Endothelial cell of umbilical vein (primary cell): ENCODE data around the gene SEMA3G. TPM values are rescaled to one million over a fixed set of nuclear protein-coding genes. Genes with fewer than 3 reads are reported as not detected.

Source experiments
- BruUV-seq: library from RNA; stranded (reverse); fragments of 400-500 nt; replicated peaks from 2 replicates; lab custom pipeline; 2021; lab: Mats Ljungman, UMichigan
- CTCF ChIA-PET: fragments of 300-600, 350-600 bp; sonication (Branson Sonifier 250); formaldehyde crosslinking; loops from one replicate; lab custom pipeline; 2021; ENCODE audit warnings: antibody characterized with exemption, inconsistent platforms; lab: Charles Lee
- POLR2A ChIA-PET: fragments of 300-600, 350-600 bp; sonication (Branson Sonifier 250); formaldehyde crosslinking; loops from one replicate; lab custom pipeline; 2021; ENCODE audit warnings: antibody characterized with exemption, inconsistent platforms; lab: Charles Lee
- DNase-seq: peaks from one replicate; pipeline ENCODE4 v3.0.0-alpha.2; 2011; ENCODE audit warnings: low read depth, low spot score
- FAIRE-seq: peaks from 2 replicates; lab custom pipeline; 2011; peaks lifted over from hg19 to GRCh38; lab: Jason Lieb, UNC
- H2AFZ ChIP-seq: 2 replicates; pipeline ENCODE4 v1.6.0; 2012; ENCODE audit warnings: low read depth, low read length, control low read depth, inconsistent platforms
- H3K27ac ChIP-seq: 2 replicates; pipeline ENCODE4 v1.5.1; 2011; ENCODE audit warnings: low read depth, mild to moderate bottlenecking, control low read depth, low read length, moderate library complexity; ENCODE audit not compliant: insufficient read depth
- H3K27me3 ChIP-seq, 2 experiments: 2 replicates each; pipeline versions ENCODE4 v1.6.0 to v1.6.1; 2011; ENCODE audit warnings: low read length in 2 of 2, mixed read lengths in 1 of 2; ENCODE audit not compliant: control insufficient read depth in 2 of 2, insufficient read depth in 2 of 2
- H3K36me3 ChIP-seq, 2 experiments: 2 replicates in 1 of 2; 3 replicates in 1 of 2; pipeline ENCODE4 v1.5.1; 2011; ENCODE audit warnings: low read length in 2 of 2, mild to moderate bottlenecking in 1 of 2, moderate library complexity in 1 of 2; ENCODE audit not compliant: control insufficient read depth in 2 of 2, insufficient read depth in 2 of 2; ENCODE audit errors: extremely low read depth in 1 of 2
- H3K4me1 ChIP-seq: 3 replicates; pipeline ENCODE4 v1.5.1; 2011; ENCODE audit warnings: mild to moderate bottlenecking, low read length; ENCODE audit not compliant: control insufficient read depth, insufficient read depth; ENCODE audit errors: extremely low read depth
- H3K4me2 ChIP-seq: 2 replicates; pipeline ENCODE4 v1.6.1; 2011; ENCODE audit warnings: low read length, control low read depth, mixed read lengths; ENCODE audit not compliant: insufficient read depth
- H3K4me3 ChIP-seq, 3 experiments: fragments of 200-600 bp in 1 of 3; sonication (generic), shearing (Covaris generic) in 1 of 3; replicated peaks in 1 of 3; 2 replicates each; pipeline ENCODE4 v1.5.1; 2011 to 2016; ENCODE audit warnings: control low read depth in 3 of 3, low read length in 3 of 3, mild to moderate bottlenecking in 2 of 3, inconsistent platforms in 1 of 3, low read depth in 1 of 3, moderate library complexity in 1 of 3; ENCODE audit not compliant: insufficient read depth in 1 of 3
- H3K79me2 ChIP-seq: 2 replicates; pipeline ENCODE4 v1.6.0; 2012; ENCODE audit warnings: low read length, inconsistent platforms; ENCODE audit not compliant: control insufficient read depth, insufficient read depth
- H3K9ac ChIP-seq: replicated peaks from 2 replicates; pipeline ENCODE3; 2011; ENCODE audit warnings: low read length, control low read depth; ENCODE audit not compliant: insufficient read depth; ENCODE audit errors: extremely low read depth
- H3K9me1 ChIP-seq: replicated peaks from 3 replicates; pipeline ENCODE4 v1.6.0; 2011; ENCODE audit warnings: mild to moderate bottlenecking, low read length; ENCODE audit not compliant: control insufficient read depth, insufficient read depth; ENCODE audit errors: extremely low read depth
- H3K9me3 ChIP-seq: replicated peaks from 2 replicates; pipeline ENCODE4 v1.5.1; 2012; ENCODE audit warnings: low read length, inconsistent platforms; ENCODE audit not compliant: control insufficient read depth, insufficient read depth
- H4K20me1 ChIP-seq: replicated peaks from 2 replicates; pipeline ENCODE3; 2011; ENCODE audit warnings: mild to moderate bottlenecking, low read length; ENCODE audit not compliant: control insufficient read depth, insufficient read depth; ENCODE audit errors: extremely low read depth
- CTCF ChIP-seq, 2 donors: IDR thresholded peaks; 1 replicate in 1 of 2; 2 replicates in 1 of 2; pipeline ENCODE4 v1.5.1; 2011; ENCODE audit warnings: low read length in 2 of 2, mild to moderate bottlenecking in 2 of 2, moderate library complexity in 2 of 2, control low read depth in 1 of 2, inconsistent platforms in 1 of 2, low read depth in 1 of 2; ENCODE audit not compliant: insufficient read depth in 1 of 2; ENCODE audit errors: extremely low read depth in 1 of 2
- EZH2 ChIP-seq: IDR thresholded peaks from 2 replicates; pipeline ENCODE4 v1.6.1; 2012; ENCODE audit warnings: borderline replicate concordance, low read depth, mild to moderate bottlenecking, moderate library complexity, low read length, inconsistent platforms; ENCODE audit not compliant: severe bottlenecking
- FOS ChIP-seq: IDR thresholded peaks from 2 replicates; pipeline ENCODE4 v1.6.1; 2011; ENCODE audit warnings: mild to moderate bottlenecking, low read length, moderate library complexity, borderline replicate concordance; ENCODE audit not compliant: insufficient read depth
- GATA2 ChIP-seq: IDR thresholded peaks from 2 replicates; pipeline ENCODE4 v1.7.0; 2011; ENCODE audit warnings: low read depth, mild to moderate bottlenecking, moderate library complexity, mixed read lengths, low read length; ENCODE audit not compliant: insufficient read length, insufficient read depth
- JUN ChIP-seq: IDR thresholded peaks from 2 replicates; pipeline ENCODE4 v1.6.1; 2011; ENCODE audit warnings: borderline replicate concordance, low read depth; ENCODE audit not compliant: insufficient read length, insufficient read depth
- MYC ChIP-seq: IDR thresholded peaks from one replicate; pipeline ENCODE4 v1.6.1; 2011; ENCODE audit warnings: mild to moderate bottlenecking, low read depth, low read length
- POLR2A ChIP-seq: IDR thresholded peaks from 2 replicates; pipeline ENCODE4 v1.6.1; 2012; ENCODE audit warnings: low read depth, mild to moderate bottlenecking, control low read depth, low read length
- POLR2AphosphoS5 ChIP-seq: IDR thresholded peaks from 2 replicates; pipeline ENCODE4 v1.6.1; 2012; ENCODE audit warnings: low read depth, mild to moderate bottlenecking, control low read depth, low read length, moderate library complexity; ENCODE audit not compliant: insufficient read depth
- dilution Hi-C: fragments of 300-500 bp; cut with MboI; formaldehyde crosslinking; loops from one replicate; pipeline ENCODE4 v1.15.0; 2019; ENCODE audit warnings: low sequenced_read_pairs; ENCODE audit not compliant: extremely low pct_ligation_motif_present
- intact Hi-C: fragments of 100-400 bp; cut with micrococcal nuclease; formaldehyde crosslinking; loops from one replicate; pipeline ENCODE4 v1.10.0; 2022
- polyA plus RNA-seq, 4 experiments: library from polyadenylated mRNA; depleted of rRNA in 3 of 4; stranded (reverse) in 3 of 4; unstranded in 1 of 4; fragments of >200 nt; gene quantifications; 2 replicates each; pipeline versions ENCODE4 v1.2.1 to v1.2.3, GENCODE V29; 2011 to 2012; ENCODE audit warnings: missing spikeins in 1 of 4
- total RNA-seq: library from RNA; stranded (reverse); gene quantifications from 2 replicates; pipeline ENCODE4 v1.2.3, GENCODE V29; 2021
- TF ChIP-seq, protein P1 (sequence below): IDR thresholded peaks from 2 replicates; pipeline ENCODE4 v1.6.1; 2011; ENCODE audit not compliant: insufficient read depth, insufficient read length

SEMA3G gene
- total and polyA plus RNA-seq, 2 donors (not counting 3 experiments of a cell fraction or from before 2014, with no cell fraction given), result 22.6 to 27.9 TPM

GRCh38 chr3:52398670-52399081, 46.2 kb downstream of the SEMA3G start:
- H3K4me2 ChIP-seq, result no peak overlapping the region
- no peaks in the 10 kb centered on the region for H3K9me1 ChIP-seq
- no peaks in the 10 kb centered on the region for H3K9me3 ChIP-seq
- no peaks in the 10 kb centered on the region for H3K27me3 ChIP-seq
- H3K36me3 ChIP-seq, result peaks cover 0 to 28% of the 10 kb centered on the region in 2 experiments
- DNase-seq, result no peak
- H3K4me1 ChIP-seq, result no peaks in the 10 kb centered on the region
- no peaks in the 10 kb centered on the region for H3K79me2 ChIP-seq
- no TSS peak for BruUV-seq
- H2AFZ ChIP-seq, result no peak overlapping the region
- no peaks in the 10 kb centered on the region for H4K20me1 ChIP-seq
- TF ChIP-seq FOS (no peak), POLR2AphosphoS5 (no peak), EZH2 (no peak), MYC (no peak), JUN (no peak), GATA2 (no peak), POLR2A (no peak), CTCF (IDR thresholded peaks at IDR 0.05; ENCODE audit: extremely low read depth in 1 of 2, insufficient read depth in 1 of 2, low read depth in 1 of 2, low read length in 2 of 2) (no peak)
- TF ChIP-seq, protein P1, sequence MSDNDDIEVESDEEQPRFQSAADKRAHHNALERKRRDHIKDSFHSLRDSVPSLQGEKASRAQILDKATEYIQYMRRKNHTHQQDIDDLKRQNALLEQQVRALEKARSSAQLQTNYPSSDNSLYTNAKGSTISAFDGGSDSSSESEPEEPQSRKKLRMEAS, result no peak
- ChIA-PET CTCF (no interaction called here), POLR2A (no interaction called here)
- intact Hi-C loops (no loop called here), dilution Hi-C loops (no loop called here)
- no peak for FAIRE-seq
- H3K4me3 ChIP-seq, result no peak overlapping the region
- H3K9ac ChIP-seq, result no peak overlapping the region
- H3K27ac ChIP-seq, result no peak overlapping the region
